Measurements from ENCODE around the gene XRCC3.
"Not testable (repeated sequence)": the region's sequence is repeated elsewhere in the genome, so short reads cannot be mapped to it uniquely, and the experiment has no call there.

XRCC3 gene

GRCh38 chr14:103662029-103662428, 53.2 kb downstream of the XRCC3 start:
- DNase-seq, result no peak

GRCh38 chr14:103659631-103660030, 55.6 kb downstream of the XRCC3 start:
- no peak for DNase-seq

- DNase-seq, result no peak
Measured at GRCh38 chr14:103657471-103657870, 57.8 kb downstream of the XRCC3 start.

GRCh38 chr14:103656756-103657133, 58.5 kb downstream of the XRCC3 start:
- DNase-seq, result no peak

- no peak for DNase-seq
Measured at GRCh38 chr14:103656031-103656755, 59.1 kb downstream of the XRCC3 start.

- DNase-seq, result no peak
Measured at GRCh38 chr14:103654619-103655018, 60.6 kb downstream of the XRCC3 start.

GRCh38 chr14:103653805-103654204, 61.4 kb downstream of the XRCC3 start:
- DNase-seq, result no peak

- DNase-seq, result not testable (repeated sequence)
Measured at GRCh38 chr14:103653336-103653735, 61.9 kb downstream of the XRCC3 start.

- DNase-seq, result no peak
Measured at GRCh38 chr14:103652806-103653205, 62.4 kb downstream of the XRCC3 start.

- no peak for DNase-seq
Measured at GRCh38 chr14:103651585-103651984, 63.7 kb downstream of the XRCC3 start.

GRCh38 chr14:103650213-103650612, 65.0 kb downstream of the XRCC3 start:
- no peak for DNase-seq

GRCh38 chr14:103649001-103649400, 66.2 kb downstream of the XRCC3 start:
- no peak for DNase-seq
